Uterus (tissue), 4 donors: Measurements from ENCODE around the gene CLSTN3. TPM values are rescaled to one million over a fixed set of nuclear protein-coding genes. Genes with fewer than 3 reads are reported as not detected.

ENCODE experiments used
- DNase-seq, 2 donors: peaks; one replicate each; pipeline ENCODE4 v3.0.0-alpha.2; 2019 to 2020
- H3K27ac ChIP-seq, 2 donors: fragments of 200-600 bp; sonication (generic); 1 replicate in 1 of 2; 2 replicates in 1 of 2; pipeline ENCODE4 v1.5.1; 2016 to 2018
- H3K27me3 ChIP-seq, 2 donors: fragments of 200-600 bp; sonication (generic); one replicate each; pipeline ENCODE4 v1.5.1; 2018 to 2019; ENCODE audit warnings: control low read depth in 1 of 2
- H3K36me3 ChIP-seq, 2 donors: fragments of 200-600 bp; sonication (generic); one replicate each; pipeline ENCODE4 v1.5.1; 2019; ENCODE audit warnings: control low read depth in 1 of 2
- H3K4me1 ChIP-seq, 2 donors: fragments of 200-600 bp; sonication (generic); one replicate each; pipeline ENCODE4 v1.5.1; 2018 to 2019; ENCODE audit warnings: control low read depth in 1 of 2
- H3K4me3 ChIP-seq, 2 donors: fragments of 200-600 bp; sonication (generic); 1 replicate in 1 of 2; 2 replicates in 1 of 2; pipeline ENCODE4 v1.5.1; 2018 to 2019; ENCODE audit warnings: mild to moderate bottlenecking in 1 of 2
- H3K9me3 ChIP-seq, 2 donors: fragments of 200-600 bp; sonication (generic); one replicate each; pipeline ENCODE4 v1.5.1; 2019; ENCODE audit warnings: control low read depth in 1 of 2
- POLR2A ChIP-seq, 2 donors: fragments of 450-650 bp; IDR thresholded peaks; one replicate each; pipeline ENCODE4 v1.6.1; 2016; ENCODE audit warnings: antibody characterized with exemption in 2 of 2, mild to moderate bottlenecking in 1 of 2, moderate library complexity in 1 of 2
- intact Hi-C: fragments of 100-400 bp; cut with DNase I; formaldehyde crosslinking; loops from one replicate; pipeline ENCODE4 v1.15.1; 2023; ENCODE audit warnings: low total_unique reads
- total RNA-seq, 4 donors: library from RNA; depleted of rRNA in 3 of 4; stranded (reverse); fragments of >200 nt in 3 of 4; gene quantifications; one replicate each; pipeline versions ENCODE4 v1.1.0 to v1.2.4, GENCODE V29; 2014 to 2023
- TF ChIP-seq, protein P1 (sequence below), 4 experiments: fragments of 200-600 bp in 2 of 4; fragments of 450-650 bp in 2 of 4; sonication (generic) in 2 of 4; IDR thresholded peaks; one replicate each; pipeline ENCODE4 v1.5.1; 2016 to 2019; ENCODE audit warnings: antibody characterized with exemption in 4 of 4, mild to moderate bottlenecking in 2 of 4, moderate library complexity in 1 of 4
- donor health status: DM: yes; HTN: yes; CAD: no.

The CLSTN3 gene
- total RNA-seq, 4 donors from 2014 or later, result 48.1 to 113 (median 94.7) TPM

DNA sequence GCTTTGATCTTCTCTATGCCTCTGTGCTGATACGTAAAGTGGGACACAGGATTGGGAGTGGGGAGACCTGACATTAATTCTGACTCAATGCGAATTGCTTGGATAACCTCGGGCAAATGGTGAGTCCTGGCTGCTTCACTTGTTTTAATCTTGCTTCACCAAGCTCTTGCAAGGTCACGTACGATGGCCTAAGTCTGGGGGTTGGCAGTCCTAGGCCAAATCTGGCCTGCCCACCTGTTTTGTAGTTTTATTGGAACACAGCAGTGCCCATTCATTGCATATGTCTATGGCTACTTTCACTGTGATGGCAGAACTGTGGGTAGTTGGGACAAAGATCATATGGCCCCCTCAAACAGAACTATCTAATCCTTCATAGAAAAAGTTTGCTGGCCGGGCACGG lies 13.4 kb downstream of the CLSTN3 start:
- no peaks in the 10 kb centered on the region for H3K36me3 ChIP-seq
- no peak for DNase-seq
- no peaks in the 10 kb centered on the region for H3K4me1 ChIP-seq
- H3K27me3 ChIP-seq, result no peaks in the 10 kb centered on the region
- intact Hi-C loops, result no loop called here
- H3K9me3 ChIP-seq, result no peaks in the 10 kb centered on the region
- TF ChIP-seq, protein P1, sequence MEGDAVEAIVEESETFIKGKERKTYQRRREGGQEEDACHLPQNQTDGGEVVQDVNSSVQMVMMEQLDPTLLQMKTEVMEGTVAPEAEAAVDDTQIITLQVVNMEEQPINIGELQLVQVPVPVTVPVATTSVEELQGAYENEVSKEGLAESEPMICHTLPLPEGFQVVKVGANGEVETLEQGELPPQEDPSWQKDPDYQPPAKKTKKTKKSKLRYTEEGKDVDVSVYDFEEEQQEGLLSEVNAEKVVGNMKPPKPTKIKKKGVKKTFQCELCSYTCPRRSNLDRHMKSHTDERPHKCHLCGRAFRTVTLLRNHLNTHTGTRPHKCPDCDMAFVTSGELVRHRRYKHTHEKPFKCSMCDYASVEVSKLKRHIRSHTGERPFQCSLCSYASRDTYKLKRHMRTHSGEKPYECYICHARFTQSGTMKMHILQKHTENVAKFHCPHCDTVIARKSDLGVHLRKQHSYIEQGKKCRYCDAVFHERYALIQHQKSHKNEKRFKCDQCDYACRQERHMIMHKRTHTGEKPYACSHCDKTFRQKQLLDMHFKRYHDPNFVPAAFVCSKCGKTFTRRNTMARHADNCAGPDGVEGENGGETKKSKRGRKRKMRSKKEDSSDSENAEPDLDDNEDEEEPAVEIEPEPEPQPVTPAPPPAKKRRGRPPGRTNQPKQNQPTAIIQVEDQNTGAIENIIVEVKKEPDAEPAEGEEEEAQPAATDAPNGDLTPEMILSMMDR (IDR thresholded peaks at IDR 0.05), result no peak
- TF ChIP-seq POLR2A (IDR thresholded peaks at IDR 0.05), result no peak
- H3K4me3 ChIP-seq, result no peak overlapping the region
- no peak overlapping the region for H3K27ac ChIP-seq

DNA sequence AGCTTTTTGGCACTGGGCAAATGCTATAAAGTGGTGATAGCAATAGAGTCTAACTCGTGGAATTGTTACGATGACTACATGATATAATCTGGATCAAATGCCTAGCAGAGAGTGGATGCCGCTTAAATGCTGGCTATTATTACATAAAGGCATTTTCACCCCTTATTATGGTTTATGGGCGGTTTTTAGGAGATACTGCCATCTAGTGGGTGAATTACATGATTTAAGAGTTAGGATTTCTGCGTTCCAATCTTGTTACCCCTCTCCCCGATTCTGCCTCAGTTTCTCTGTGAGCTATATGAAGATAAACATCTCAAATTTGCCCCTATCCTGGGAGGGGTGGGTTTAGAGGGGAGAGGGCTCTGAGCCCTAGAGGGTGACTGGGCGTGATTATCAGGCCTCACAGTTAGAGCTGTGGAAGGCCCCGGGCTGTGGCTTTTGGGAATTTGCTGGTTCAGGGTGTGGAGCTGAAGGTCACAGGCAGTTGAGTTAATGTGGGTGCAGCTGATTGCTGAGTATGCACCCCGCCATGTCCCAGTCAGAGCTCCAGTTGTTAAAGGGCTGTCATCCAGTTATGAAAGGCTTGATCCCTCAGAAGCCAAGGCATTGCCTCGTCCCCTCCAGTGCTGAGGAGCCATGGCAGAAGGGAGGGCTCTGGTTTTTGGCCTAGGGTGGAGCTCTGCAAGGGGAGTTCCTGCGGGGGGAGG lies 14.4 kb downstream of the CLSTN3 start:
- peak in 1 of 2 donors; percentile 13 for DNase-seq
- intact Hi-C loops, result no loop called here
- no peaks in the 10 kb centered on the region for H3K36me3 ChIP-seq

DNA sequence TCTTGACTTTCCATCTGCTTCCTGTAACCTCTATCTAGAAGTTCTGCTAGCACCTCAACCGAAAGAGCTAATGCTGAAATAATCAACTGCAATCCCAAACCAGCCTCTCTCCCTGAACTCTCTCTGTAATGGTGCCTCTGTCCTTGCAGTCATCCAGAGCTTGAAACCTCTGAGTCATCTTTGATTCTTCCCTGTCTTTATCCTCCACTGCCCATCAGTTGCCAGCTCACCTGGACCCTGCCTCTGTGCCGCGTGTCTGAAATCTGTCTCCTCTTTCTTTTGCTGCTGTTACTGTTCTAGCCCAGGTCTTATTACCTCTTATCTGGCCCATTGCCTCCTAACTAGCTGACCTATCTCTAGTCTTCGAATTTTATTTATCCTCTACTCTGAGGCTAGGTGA lies 15.5 kb downstream of the CLSTN3 start:
- no peak for DNase-seq
- no peak overlapping the region for H3K4me3 ChIP-seq
- no peak overlapping the region for H3K27ac ChIP-seq
- TF ChIP-seq, protein P1 (IDR thresholded peaks at IDR 0.05), result no peak
- no peak for TF ChIP-seq POLR2A (IDR thresholded peaks at IDR 0.05)
- no peaks in the 10 kb centered on the region for H3K27me3 ChIP-seq
- no peaks in the 10 kb centered on the region for H3K36me3 ChIP-seq
- H3K4me1 ChIP-seq, result no peaks in the 10 kb centered on the region
- H3K9me3 ChIP-seq, result no peaks in the 10 kb centered on the region
- intact Hi-C loops, result no loop called here

More for the DNA sequence above, 14.4 kb downstream of the CLSTN3 start:
- Histone ChIP-seq H3K27me3 (no peaks in the 10 kb centered on the region), H3K27ac (no peak overlapping the region), H3K4me1 (no peaks in the 10 kb centered on the region), H3K9me3 (no peaks in the 10 kb centered on the region), H3K4me3 (no peak overlapping the region)
- TF ChIP-seq, protein P1 (IDR thresholded peaks at IDR 0.05), result peak; percentile 46 to 59 (median 51)
- no peak for TF ChIP-seq POLR2A (IDR thresholded peaks at IDR 0.05)

DNA sequence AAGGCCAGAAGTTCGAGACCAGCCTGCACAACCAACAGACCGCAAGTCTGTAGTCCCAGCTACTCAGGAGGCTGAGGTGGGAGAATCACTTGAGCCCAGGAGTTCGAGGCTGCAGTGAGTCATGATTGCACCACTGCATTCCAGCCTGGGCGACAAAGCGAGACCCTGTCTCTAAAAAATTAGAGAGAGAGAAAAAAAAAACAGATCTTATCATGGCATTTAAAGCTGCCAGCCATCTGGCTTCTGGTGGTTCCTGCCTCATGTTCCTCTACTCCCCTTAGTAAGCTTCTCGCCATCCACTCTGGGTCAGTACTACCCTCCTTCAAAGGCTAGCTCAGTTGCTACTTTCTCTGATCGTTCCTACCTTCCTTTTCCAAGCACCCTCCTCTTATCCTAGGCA lies 16.1 kb downstream of the CLSTN3 start:
- Histone ChIP-seq H3K4me3 (no peak overlapping the region), H3K36me3 (no peaks in the 10 kb centered on the region), H3K4me1 (no peaks in the 10 kb centered on the region), H3K27me3 (no peaks in the 10 kb centered on the region), H3K27ac (no peak overlapping the region), H3K9me3 (no peaks in the 10 kb centered on the region)
- no peak for DNase-seq
- intact Hi-C loops, result no loop called here
- TF ChIP-seq, protein P1 (IDR thresholded peaks at IDR 0.05), result no peak
- TF ChIP-seq POLR2A (IDR thresholded peaks at IDR 0.05), result no peak

DNA sequence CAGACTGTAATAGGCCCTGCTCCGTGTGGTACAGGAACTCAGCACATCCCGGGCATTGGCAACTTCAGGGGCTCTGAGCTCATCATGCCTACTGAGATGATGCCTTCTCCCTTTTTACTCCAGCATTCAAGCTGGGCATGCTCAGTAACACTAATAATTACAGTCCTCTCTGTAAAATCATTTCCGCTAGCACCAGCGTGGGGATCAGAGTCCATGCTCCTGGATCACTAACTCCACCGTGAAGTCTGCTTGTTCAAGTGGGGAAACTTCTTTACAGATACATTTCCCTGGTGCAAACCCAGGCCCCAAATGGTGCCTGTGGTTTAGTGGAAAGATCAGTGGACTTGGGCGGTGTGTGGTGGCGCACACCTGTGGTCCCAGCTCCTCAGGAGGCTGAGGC lies 16.7 kb downstream of the CLSTN3 start:
- intact Hi-C loops, result no loop called here
- no peak overlapping the region for H3K4me3 ChIP-seq
- no peak for DNase-seq
- TF ChIP-seq, protein P1 (IDR thresholded peaks at IDR 0.05), result no peak
- TF ChIP-seq POLR2A (IDR thresholded peaks at IDR 0.05), result no peak
- H3K9me3 ChIP-seq, result no peaks in the 10 kb centered on the region
- H3K4me1 ChIP-seq, result no peaks in the 10 kb centered on the region
- no peak overlapping the region for H3K27ac ChIP-seq
- H3K36me3 ChIP-seq, result no peaks in the 10 kb centered on the region
- H3K27me3 ChIP-seq, result no peaks in the 10 kb centered on the region
